Measurements from ENCODE around the gene YWHAE.
A peak's percentile ranks its signal among the peaks of the same experiment; 100 is the strongest.
"Not testable (repeated sequence)": the region's sequence is repeated elsewhere in the genome, so short reads cannot be mapped to it uniquely, and the experiment has no call there.

Gene YWHAE

DNA sequence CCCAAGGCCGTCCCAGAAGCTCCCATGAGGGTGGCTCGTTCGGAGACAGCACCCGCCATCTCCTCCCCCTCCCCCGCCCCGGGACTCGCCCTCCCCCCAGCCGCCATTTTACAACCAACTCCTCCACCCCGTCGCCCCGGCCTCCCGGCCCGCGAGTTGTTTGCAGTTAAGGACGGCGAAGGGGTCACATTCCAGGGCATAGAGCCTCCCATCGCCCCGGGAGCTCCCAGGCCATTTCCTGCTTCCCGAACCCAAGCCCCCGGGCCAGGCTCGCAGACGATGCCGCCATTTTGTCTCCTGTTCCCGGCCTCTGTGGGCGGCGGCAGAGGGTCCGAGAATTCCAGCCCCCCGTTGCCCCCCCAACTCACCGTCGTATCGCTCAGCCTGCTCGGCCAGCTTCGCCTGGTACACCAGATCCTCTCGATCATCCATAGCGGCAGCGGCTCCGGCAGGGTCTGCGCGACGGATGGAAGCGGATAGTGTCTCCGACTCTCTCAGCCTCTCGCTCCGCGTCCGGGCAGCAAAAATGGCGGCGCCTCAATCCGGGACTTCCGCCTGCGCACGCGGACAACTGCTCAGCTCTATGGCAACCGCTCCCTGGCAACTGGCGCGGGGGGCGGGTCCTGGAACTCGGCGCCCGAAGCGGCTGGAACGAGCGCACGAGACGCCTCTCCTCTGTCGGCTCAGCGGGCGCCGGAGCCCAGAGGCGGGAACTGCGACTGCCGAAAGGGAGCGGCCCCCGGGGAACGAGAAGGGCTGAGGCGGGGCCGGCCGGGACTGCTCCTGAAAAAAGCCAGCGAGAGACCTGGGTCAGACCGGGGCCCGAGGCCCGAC lies at the start of gene YWHAE:
Gene YWHAE, minus strand, starts transcription at position 544 of the 834 bp plus-strand sequence. Its CDS starts 112 bp downstream, at position 432.
- peak; percentile 92 to 95 (median 92) for DNase-seq

DNA sequence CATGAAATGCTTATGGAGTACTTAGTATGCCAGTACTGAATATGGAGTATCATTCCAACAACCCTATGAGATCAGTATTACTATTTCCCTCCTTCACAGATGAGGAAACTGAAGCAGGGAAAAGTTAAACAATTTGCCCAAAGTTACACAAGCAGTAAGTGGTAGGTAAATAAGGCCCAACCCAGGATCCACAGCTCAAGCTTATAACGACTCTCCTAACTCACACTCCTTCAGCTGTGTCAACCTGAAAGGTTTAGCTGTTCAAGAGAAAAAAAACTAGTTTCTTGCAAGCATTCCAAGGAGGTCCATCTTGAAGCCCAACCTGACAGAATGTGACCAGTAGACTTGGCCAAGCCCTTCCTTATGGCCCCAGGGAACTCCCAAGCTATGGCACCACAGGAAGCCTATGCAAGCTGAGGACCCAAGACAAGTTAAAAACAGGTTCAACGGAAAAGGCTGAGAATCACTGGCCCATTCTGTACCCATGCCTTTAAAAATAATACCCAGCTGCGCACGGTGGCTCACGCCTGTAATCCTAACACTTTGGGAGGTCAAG lies 49.5 kb upstream of the YWHAE start:
- no peak for DNase-seq

DNA sequence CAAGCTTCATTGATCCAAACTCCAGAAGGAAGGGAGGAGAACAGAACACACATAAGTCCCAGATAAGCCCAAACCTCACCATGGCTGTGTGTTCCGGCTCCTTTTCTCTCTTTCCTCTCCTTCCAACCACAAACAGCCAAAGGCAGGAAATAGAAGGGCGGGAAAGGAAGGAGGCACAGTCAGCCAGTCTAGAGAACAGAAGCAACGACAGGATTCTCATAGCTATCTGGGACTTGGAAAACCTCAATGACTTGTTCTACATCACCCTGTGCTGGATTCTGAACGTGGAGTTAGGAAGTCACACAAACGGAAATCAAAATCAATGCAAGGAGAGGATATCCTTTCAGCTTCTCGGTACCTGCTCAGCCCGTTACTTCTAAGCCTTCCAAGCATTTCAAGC lies 47.0 kb upstream of the YWHAE start:
- DNase-seq, result no peak

DNA sequence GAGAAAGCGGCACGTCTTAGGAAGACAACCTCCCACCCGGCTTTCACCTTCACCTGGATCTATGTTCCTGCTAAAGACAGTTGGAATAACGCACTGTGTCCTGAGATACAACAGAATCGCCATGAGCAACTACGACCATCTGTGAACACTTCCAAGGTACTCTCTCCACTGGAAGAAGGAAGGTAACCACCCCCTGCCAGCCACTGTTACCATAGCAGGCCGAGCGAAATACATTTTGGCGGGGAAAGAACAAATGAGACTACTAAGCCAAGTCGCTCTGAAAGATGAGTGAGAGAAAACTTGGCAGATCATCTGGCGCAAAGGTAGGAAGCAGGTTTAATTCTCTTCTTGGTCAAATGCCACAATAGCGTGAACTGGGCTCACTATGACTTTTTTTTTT lies 46.2 kb upstream of the YWHAE start:
- no peak for DNase-seq

DNA sequence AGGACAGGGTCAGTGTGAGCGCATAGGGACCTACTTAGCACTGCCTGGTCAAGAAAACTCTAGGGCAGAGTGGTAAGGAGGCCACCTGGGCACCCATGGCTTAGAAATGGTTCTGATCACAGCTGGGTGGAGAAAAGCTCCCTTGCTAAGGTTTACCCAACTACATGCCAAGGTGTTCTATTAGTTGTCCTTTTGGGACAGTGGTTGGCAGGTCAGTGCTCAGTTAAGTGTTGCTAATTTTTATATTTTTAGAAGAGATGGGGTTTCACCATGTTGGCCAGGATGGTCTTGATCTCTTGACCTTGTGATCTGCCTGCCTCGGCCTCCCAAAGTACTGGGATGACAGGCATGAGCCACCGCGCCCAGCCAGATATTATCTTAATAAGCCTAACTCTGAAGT lies 45.7 kb upstream of the YWHAE start:
- DNase-seq, result not testable (repeated sequence)

DNA sequence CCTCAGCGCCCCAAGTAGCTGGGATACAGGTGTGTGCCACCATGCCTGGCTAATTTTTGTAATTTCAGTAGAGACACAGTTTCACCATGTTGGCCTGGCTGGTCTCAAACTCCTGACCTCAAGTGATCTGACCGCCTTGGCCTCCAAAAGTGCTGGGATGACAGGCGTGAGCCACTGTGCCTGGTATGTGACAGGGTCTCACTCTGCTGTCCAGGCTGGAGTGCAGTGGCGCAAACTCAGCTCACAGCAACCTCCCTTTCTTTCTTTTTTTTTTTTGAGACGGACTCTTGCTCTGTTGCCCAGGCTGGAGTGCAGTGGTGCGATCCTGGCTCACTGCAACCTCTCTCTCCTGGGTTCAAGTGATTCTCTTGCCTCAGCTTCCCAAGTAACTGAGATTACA lies 42.7 kb upstream of the YWHAE start:
- not testable (repeated sequence) for DNase-seq

DNA sequence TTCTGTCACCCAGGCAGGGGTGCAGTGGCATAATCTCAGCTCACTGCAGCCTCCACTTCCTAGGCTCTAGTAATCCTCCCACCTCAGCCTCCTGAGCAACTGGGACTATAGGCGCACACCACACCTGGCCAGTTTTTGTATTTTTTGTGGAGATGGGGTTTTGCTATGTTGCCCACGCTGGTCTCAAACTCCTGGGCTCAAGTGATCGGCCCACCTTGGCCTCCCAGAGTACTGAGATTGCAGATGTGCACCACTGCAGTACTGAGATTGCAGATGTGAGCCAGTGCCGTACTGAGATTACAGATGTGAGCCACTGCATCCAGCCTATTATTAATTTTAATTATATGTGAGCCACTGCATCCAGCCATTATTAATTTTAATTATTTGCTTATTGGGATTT lies 42.2 kb upstream of the YWHAE start:
- DNase-seq, result no peak

DNA sequence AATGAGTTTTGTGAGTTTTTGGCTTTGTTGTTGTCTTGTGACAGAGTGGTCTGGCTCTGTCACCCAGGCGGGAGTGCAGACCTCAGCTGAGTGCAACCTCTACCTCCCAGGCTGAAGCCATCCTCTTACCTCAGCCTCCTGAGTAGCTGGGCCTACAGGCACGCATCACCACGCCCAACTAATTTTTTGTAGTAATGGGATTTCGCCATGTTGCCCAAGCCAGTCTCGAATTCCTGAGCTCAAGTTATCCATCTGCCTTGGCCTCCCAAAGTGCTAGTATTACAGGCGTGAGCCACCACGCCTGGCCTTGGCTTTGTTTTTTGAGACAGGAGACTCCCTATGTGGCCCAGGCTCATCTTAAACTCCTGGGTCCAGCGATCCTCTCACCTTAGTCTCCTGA lies 40.9 kb upstream of the YWHAE start:
- no peak for DNase-seq

DNA sequence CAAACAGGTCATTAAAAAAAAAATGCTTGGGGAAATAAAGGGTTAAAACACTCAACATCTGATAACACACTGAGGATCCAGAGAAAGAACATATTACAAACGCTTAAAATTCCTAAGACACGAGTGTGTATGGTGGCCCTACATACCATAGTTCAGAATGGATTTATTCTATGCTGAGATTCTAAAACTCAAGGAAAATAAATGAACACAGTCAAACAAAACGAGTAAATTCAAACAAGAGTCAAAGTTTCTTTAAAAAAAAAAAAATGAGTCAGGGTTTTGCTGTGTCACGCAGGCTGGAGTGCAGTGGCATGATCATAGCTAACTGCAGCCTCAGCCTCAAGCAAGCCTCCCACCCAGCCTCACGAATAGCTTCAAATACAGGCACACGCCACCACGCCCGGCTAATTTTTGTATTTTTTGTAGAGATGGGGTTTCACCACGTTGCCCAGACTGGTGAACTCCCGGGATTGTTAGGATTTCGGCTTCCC lies 38.6 kb upstream of the YWHAE start:
- DNase-seq, result no peak

DNA sequence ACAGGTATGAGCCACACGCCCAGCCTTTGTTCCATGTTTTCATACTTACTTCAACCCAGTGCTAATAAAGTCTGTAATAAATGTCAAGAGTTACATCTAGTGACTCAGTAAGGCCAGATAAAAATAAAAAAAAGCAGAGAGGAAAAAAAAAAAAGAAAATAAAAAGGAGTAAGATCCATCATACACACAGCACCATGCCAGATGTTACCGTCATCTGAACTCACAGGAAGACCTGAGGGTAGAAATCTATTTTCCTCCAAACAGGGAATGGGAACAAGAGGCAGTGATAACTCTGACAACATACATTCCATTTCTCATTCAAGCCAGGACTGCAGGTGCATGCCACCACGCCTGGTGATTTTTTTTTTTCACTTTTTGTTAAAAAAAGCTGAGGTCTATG lies 35.3 kb upstream of the YWHAE start:
- no peak for DNase-seq

DNA sequence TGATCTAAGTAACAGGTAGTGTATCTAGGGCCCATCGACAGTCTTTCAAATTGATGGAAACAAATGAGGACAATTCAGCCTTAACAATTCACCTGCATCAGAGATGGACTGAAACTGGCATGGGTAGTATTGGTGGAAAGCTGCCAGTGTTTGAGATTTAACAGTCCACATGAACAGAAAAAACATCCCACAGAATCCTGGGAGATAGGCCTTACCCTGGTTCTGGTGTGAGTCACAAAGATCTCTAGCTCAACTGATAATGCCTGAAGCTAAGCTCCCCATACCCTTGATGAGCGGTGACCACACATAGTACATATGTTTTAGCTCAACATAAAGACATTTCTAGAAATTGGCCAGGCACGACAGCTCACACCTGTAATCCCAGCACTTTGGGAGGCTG lies 34.1 kb upstream of the YWHAE start:
- DNase-seq, result no peak

DNA sequence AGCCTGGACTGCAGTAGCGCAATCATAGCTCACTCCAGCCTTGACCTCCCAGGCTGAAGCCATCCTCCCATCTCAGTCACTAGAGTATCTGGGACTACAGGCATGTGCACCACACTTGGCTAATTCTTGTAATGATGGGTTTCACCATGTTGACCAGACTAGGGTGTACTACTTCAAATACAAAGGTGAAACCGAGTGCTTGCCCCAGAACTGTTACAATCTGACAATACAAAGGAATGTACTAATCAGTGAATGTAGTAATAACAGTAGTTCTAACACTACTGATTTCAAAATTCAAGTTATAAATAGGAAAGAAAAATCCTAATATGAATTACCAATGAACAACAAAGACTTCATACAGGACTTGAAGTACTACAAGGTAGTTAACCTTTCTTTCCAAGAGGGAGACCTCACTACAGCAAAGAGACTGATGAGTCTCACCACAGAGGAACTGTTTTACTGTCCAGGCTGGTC lies 31.6 kb upstream of the YWHAE start:
- no peak for DNase-seq

DNA sequence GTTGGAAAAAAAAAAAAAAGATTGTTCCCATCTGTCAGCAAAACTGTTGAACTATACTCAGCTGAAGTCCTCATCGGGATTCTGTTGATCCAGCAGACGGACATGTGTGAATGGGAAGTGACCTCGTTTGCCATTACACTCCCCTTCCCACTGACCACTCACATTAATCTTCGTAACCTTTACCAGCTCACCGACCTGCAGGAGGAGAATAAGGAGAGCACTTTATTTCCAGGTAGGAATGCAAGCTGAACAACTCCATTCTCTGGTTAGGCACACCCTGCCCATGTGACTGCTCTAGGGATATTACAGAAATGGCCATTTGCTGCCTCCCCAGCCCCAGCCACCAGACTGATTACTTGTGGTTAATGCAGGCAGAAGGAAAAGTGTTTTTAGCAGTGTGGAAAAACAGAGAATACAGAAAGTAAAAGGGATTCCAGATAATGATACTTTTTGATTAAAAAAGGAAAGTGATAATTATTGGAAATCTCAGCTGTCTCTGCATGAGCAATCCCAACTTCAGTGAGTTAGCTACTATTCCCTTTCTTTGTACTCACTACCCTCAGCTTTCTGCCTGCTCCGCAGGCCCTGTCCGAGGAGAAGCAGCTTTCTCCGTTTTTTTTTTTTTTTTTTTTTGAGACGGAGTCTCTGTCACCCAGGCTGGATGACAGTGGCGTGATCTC lies 23.6 kb upstream of the YWHAE start:
- no peak for DNase-seq

DNA sequence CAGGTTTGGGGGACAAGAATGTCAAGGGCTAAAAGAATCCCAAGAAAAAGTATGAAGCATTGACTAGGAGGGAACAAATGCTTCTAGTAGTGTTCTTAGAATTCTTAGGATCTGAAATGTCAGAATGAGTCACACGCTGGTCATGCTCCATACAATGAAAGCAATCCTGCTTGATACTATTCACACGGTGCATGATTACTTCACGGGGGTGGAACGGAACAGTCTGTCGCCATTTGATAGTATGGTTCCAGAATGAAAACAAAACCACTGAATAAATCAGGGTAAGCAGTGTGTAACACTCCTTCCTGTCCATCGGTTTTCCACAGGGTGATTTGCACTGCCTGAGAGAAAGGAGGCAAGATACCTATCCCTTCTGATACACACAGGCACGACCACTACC lies 22.9 kb upstream of the YWHAE start:
- no peak for DNase-seq

DNA sequence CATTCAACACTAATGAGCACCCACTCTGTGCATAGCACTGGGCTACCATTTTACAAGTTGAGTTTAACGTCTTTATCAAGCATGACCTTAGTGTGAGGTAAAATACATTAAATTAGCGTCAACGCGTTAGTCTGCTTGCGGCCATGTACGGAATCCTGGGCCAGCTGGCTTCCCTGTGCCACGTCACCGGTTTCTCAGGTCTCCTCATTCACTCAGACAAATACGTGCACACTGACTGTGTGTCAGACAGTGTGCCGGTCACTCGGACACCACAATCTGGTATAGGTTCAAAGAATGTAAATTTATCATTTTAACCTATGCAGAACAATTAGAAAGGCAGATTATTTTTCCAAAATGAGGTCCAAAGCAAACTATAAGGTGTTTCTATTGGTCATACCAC lies 21.4 kb upstream of the YWHAE start:
- DNase-seq, result no peak

DNA sequence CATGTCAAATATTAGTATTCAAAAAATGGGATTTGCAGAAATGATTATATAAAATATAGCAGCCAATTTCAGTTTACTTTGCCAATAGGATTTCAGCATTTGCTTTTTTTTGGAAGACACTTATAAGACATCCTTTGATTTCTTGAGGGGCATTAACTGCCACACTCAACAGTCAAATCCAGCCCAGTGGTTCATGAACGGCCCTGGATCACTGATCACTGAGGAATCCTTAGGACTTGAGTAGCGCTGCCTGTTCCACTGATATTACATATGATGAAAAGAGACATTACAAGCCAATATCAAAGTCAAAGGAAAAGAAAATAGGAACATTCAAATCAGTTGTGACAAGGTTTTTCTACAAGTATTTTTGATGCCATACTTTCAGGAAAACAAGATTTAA lies 21.0 kb upstream of the YWHAE start:
- no peak for DNase-seq

DNA sequence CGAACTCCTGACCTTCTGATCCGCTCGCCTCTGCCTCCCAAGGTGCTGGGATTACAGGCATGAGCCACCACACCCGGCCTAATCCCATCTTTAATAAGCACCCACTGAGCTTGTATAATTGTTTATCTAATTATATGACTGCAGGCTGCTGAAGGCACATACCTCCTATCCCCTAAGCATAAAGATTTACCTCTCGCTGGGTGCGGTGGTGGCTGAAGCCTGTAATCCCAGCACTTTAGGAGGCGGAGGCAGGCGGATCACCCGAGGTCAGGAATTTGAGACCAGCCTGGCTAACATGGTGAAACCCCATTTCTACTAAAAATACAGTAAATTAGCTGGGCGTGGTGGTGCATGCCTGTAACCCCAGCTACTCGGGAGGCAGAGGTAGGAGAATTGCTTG lies 20.1 kb upstream of the YWHAE start:
- DNase-seq, result no peak

DNA sequence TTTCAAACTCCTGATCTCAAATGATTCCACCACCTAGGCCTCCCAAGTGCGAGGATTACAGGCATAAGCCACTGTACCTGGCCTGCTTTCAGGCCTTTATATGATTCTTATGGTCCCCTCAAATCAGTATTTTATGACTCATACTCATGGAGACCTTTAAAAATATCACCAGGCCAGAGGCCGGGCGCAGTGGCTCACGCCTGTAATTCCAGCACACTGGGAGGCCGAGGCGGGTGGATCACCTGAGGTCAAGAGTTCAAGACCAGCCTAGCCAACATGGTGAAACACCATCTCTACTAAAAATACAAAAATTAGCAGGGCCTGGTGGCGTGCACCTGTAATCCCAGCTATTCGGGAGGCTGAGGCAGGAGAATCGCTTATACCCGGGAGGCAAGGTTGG lies 18.5 kb upstream of the YWHAE start:
- DNase-seq, result not testable (repeated sequence)

DNA sequence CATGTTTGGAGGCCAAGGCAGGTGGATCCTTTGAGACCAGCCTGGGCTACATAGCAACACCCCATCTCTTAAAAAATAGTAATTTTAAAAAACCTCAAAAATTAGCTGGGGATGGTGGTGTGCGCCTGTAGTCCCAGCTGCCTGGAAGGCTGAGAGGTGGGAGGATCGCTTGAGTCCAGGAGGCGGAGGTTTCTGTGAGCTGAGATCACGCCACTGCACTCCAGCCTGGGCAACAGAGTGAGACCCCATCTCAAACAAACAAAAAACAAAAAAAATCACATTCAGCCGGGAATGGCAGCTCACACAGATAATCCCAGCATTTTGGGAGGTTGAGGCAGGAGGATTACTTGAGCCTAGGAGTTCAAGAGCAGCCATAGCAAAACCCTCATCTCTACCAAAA lies 16.4 kb upstream of the YWHAE start:
- DNase-seq, result no peak

DNA sequence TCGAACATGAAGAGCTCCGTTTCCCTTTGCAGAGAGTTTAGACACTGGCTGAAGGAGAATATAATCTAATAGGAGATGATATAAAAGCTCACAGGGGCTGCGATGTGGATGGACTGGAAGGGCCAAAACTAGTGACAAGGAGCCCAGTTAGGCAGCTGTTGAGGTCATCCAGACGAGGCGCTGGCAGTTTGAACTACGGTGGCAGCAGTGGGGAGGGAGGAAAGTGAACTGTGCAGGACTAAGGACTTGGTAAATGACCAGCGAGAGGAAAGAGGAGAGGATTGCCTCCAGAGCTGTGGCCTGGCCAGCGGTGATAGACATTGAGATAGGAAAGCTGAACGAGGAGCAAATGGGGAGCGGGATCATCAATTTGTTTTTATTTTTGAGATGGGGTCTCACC lies 14.6 kb upstream of the YWHAE start:
- DNase-seq, result no peak

DNA sequence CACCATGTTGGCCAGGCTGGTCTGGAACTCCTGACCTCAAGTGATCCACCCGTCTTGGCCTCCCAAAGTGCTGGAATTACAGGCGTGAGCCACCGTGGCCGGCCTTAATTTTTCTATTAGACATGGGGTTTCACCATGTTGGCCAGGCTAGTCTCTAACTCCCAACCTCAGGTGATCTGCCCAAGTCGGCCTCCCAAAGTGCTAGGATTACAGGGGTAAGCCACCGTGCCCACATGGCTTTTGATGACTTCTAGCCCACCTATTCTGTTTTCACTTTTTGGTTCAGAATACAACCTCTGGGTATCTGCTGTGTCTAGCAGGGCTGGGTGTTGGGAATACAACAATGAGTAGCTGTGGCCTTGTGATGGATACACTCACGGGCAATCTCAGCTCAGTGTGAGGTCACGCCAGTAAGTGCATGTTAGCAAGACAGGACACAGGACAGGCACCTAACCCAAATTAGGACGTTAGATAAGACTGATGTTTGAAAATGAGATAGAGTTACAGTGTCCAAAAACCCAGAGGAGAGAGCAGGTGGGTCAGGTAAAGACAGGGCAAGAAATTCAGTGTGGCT lies 14.1 kb upstream of the YWHAE start:
- no peak for DNase-seq

DNA sequence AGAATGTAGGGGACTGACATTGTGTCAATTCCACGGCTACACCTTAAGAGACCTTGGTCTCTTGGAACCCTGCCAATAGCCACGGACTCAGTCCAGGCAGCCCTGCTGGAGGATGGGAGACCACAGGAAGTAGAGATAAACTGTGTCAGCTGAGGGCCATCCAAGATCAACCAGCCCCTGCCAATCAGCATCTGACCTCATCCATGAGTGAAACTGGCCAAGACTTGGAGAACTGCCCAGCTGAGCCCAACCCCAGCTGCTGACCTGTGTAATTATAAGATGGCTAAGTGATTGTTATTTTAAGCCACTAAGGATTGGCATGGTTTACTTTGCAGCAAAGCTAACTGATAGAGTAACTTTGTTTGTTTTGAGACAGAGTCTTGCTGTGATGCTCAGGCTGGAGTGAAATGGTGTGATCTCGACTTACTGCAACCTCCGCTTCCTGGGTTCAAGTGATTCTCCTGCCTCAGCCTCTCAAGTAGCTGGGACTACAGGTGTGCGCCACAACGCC lies 13.3 kb upstream of the YWHAE start:
- peak in 1 of 3 experiments; percentile 69 for DNase-seq

All from NCI-H1417 (cell line).